Gastroesophageal sphincter (tissue), 4 donors: ENCODE data around the gene GLI3. TPM values are rescaled to one million over a fixed set of nuclear protein-coding genes. Genes with fewer than 3 reads are reported as not detected.
A peak's percentile ranks its signal among the peaks of the same experiment; 100 is the strongest.

Source experiments
- ATAC-seq: fragments of 150-250 bp; one replicate; pipeline ENCODE4 v1.9.1; 2016; ENCODE audit warnings: mild to moderate bottlenecking, moderate library complexity
- H3K27ac ChIP-seq, 4 donors: fragments of 200-600 bp; sonication (generic) in 3 of 4; 1 replicate in 3 of 4; 2 replicates in 1 of 4; pipeline ENCODE4 v1.5.1; 2016 to 2019
- H3K27me3 ChIP-seq: fragments of 200-600 bp; sonication (generic); one replicate; pipeline ENCODE4 v1.5.1; 2019
- H3K36me3 ChIP-seq, 2 donors: fragments of 200-600 bp; sonication (generic); one replicate each; pipeline ENCODE4 v1.5.1; 2019; ENCODE audit warnings: control low read depth in 1 of 2
- H3K4me1 ChIP-seq, 3 donors: fragments of 200-600 bp; sonication (generic); 1 replicate in 2 of 3; 2 replicates in 1 of 3; pipeline ENCODE4 v1.5.1; 2016 to 2019; ENCODE audit warnings: control low read depth in 2 of 3
- H3K4me3 ChIP-seq, 2 donors: fragments of 200-600 bp; sonication (generic); one replicate each; pipeline ENCODE4 v1.5.1; 2019; ENCODE audit warnings: mild to moderate bottlenecking in 1 of 2, moderate library complexity in 1 of 2
- H3K9me3 ChIP-seq, 3 donors: fragments of 200-600 bp; sonication (generic); one replicate each; pipeline ENCODE4 v1.5.1; 2017 to 2019; ENCODE audit warnings: control low read depth in 2 of 3
- EP300 ChIP-seq: sonication (generic); formaldehyde crosslinking; IDR thresholded peaks from one replicate; pipeline ENCODE4 v1.6.1; 2017; ENCODE audit warnings: antibody characterized with exemption, mild to moderate bottlenecking
- POLR2A ChIP-seq, 2 donors: fragments of 450-650 bp; IDR thresholded peaks; one replicate each; pipeline ENCODE4 v1.6.1; 2017; ENCODE audit warnings: antibody characterized with exemption in 2 of 2, mild to moderate bottlenecking in 2 of 2, moderate library complexity in 1 of 2
- POLR2AphosphoS5 ChIP-seq: sonication (generic); formaldehyde crosslinking; IDR thresholded peaks from one replicate; pipeline ENCODE4 v1.6.1; 2017; ENCODE audit warnings: antibody characterized with exemption
- WGBS, 2 donors: methylation state at CpG; one replicate each; pipeline ENCODE4 v1.1.5; 2018; ENCODE audit warnings: low coverage in 1 of 2; 5-methylcytosine and 5-hydroxymethylcytosine counted together
- total RNA-seq, 4 donors: library from RNA; depleted of rRNA; stranded (reverse); fragments of >200 nt; gene quantifications; one replicate each; pipeline ENCODE4 v1.1.0, GENCODE V29; 2016
- TF ChIP-seq, protein P1 (sequence below), 4 experiments: fragments of 200-600 bp in 2 of 4; fragments of 450-650 bp in 2 of 4; sonication (generic) in 1 of 4; IDR thresholded peaks; one replicate each; pipeline ENCODE4 v1.5.1; 2017 to 2019; ENCODE audit warnings: antibody characterized with exemption in 4 of 4, mild to moderate bottlenecking in 2 of 4, moderate library complexity in 2 of 4

The GLI3 gene
- total RNA-seq, 4 donors from 2014 or later = 7.3 to 18.2 (median 12.6) TPM

DNA sequence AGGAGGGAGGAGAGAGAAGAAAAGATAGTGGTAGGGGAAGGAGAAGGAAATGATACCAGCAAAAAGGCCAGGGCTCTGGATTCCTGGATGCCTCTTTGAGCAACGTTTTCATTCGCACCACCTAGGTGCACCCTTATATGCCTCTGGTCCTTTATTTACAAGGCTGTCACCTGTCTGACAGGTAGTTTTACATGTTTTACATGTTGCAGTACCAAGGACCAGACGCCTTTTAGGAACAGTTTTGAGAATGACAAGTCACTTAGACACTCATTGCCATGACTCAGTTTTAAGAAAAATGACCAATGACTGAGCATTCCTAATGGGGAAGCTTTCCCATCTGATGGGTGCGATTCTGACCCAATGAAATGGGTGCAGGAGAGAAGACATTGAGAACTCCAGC is 119.8 kb downstream of the GLI3 start:
- ATAC-seq = no peak
- Histone ChIP-seq H3K27me3 (no peaks in the 10 kb centered on the region), H3K4me1 (peaks cover 0 to under 1% (median 0%) of the 10 kb centered on the region in 3 donors), H3K9me3 (no peaks in the 10 kb centered on the region), H3K27ac (no peak overlapping the region), H3K4me3 (no peak overlapping the region), H3K36me3 (no peaks in the 10 kb centered on the region)
- WGBS, 2 donors = 66 to 86% methylated on average over 2 to 4 of the region's 4 CpGs
- TF ChIP-seq EP300 (no peak), POLR2AphosphoS5 (no peak), POLR2A (IDR thresholded peaks at IDR 0.05) (no peak)
- TF ChIP-seq, protein P1, sequence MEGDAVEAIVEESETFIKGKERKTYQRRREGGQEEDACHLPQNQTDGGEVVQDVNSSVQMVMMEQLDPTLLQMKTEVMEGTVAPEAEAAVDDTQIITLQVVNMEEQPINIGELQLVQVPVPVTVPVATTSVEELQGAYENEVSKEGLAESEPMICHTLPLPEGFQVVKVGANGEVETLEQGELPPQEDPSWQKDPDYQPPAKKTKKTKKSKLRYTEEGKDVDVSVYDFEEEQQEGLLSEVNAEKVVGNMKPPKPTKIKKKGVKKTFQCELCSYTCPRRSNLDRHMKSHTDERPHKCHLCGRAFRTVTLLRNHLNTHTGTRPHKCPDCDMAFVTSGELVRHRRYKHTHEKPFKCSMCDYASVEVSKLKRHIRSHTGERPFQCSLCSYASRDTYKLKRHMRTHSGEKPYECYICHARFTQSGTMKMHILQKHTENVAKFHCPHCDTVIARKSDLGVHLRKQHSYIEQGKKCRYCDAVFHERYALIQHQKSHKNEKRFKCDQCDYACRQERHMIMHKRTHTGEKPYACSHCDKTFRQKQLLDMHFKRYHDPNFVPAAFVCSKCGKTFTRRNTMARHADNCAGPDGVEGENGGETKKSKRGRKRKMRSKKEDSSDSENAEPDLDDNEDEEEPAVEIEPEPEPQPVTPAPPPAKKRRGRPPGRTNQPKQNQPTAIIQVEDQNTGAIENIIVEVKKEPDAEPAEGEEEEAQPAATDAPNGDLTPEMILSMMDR (IDR thresholded peaks at IDR 0.05) = no peak

DNA sequence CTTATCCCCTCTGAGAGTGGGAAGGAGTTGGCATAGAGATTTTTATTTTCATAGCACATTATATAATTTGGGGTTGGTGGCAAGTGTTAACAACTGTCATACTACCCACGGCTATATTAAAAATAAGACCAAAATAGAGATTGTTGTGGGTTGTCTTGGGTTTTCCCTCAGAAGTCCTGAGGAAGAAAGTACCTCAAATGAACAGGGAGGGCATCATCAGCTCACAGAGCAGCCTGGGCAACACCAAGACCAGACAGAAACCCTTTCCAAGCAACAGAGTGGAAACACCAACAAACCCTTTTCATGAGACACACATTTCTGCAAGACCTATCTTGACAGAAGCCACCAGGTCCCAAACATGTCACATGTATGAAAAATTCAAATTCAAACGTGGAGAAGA is 121.2 kb downstream of the GLI3 start:
- no peak for ATAC-seq
- Histone ChIP-seq H3K36me3 (no peaks in the 10 kb centered on the region), H3K27me3 (no peaks in the 10 kb centered on the region), H3K9me3 (no peaks in the 10 kb centered on the region), H3K4me1 (peaks cover 0 to 14% (median 5%) of the 10 kb centered on the region in 3 donors), H3K27ac (no peak overlapping the region), H3K4me3 (no peak overlapping the region)
- WGBS, 2 donors = 30 to 47% methylated on average over 1 to 2 of the region's 2 CpGs
- no peak for TF ChIP-seq EP300
- no peak for TF ChIP-seq POLR2A (IDR thresholded peaks at IDR 0.05)
- TF ChIP-seq POLR2AphosphoS5 = no peak
- TF ChIP-seq, protein P1 (IDR thresholded peaks at IDR 0.05) = no peak

DNA sequence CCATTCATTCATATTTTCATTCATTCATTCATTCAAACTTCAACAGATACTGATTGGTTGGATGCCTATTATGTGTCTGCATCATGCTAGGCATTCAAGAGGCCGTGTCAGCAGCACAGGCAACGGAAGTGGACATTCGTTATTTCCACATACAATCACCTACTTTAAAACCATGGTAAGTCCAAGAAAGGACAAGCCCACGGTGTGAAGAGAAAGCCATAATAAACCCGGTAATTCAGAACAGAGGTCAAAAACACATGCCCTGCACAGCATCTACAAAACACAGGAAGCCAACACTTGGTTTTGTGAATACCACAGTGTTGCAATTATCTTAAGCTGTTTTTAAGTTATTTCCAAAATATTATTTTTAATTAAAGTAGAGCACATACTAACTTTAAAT is 126.7 kb downstream of the GLI3 start:
- H3K27ac ChIP-seq = no peak overlapping the region
- H3K9me3 ChIP-seq = no peaks in the 10 kb centered on the region
- no peak overlapping the region for H3K4me3 ChIP-seq
- H3K36me3 ChIP-seq = no peaks in the 10 kb centered on the region
- H3K4me1 ChIP-seq = peaks cover 0 to 69% (median 27%) of the 10 kb centered on the region in 3 donors
- no peaks in the 10 kb centered on the region for H3K27me3 ChIP-seq
- WGBS, 2 donors = 78 to 82% methylated on average over 5 of the region's 5 CpGs
- ATAC-seq = no peak
- TF ChIP-seq EP300 = no peak
- TF ChIP-seq, protein P1 (IDR thresholded peaks at IDR 0.05) = no peak
- TF ChIP-seq POLR2A (IDR thresholded peaks at IDR 0.05) = no peak
- no peak for TF ChIP-seq POLR2AphosphoS5

DNA sequence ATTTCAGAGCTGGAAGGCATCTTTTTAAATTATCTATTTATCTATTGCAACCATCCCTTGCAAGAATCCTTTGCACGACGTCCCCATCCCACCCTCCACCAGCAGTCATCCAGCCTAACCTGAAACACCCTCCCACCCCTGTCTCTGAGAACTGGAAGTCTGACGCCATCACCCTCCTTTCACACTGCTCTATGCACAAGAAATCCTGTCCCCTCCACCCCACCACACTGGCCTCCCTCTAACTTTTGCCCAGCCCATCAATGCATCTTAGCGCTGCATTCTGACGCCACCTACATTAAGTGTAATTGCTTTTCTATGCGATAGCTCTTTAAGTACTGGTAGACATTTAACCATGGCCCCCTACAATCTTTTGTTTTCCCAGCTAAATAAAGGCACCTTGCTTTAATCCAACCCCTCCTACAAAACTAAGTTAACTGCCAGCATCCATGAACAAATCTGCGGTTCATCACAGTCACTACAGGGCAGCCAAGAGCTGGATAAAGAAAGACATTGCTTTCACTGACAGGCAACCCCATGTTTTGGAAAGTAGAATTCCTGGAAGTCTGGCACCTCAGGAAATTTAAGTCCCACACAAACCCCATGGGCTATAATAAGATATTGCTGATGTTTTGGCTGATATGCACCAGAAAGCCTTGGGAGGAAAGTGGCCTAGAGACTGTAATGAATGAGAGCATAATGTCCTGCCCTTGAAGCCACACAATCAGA is 128.0 kb downstream of the GLI3 start:
- Histone ChIP-seq H3K9me3 (no peaks in the 10 kb centered on the region), H3K27ac (peak overlapping the region in 3 of 4 donors; percentile 46 to 56 (median 52)), H3K36me3 (no peaks in the 10 kb centered on the region), H3K4me3 (no peak overlapping the region), H3K27me3 (no peaks in the 10 kb centered on the region), H3K4me1 (peaks cover 0 to 79% (median 27%) of the 10 kb centered on the region in 3 donors)
- no peak for ATAC-seq
- 50 to 77% methylated on average over 6 to 7 of the region's 7 CpGs for WGBS, 2 donors
- no peak for TF ChIP-seq EP300
- TF ChIP-seq POLR2A (IDR thresholded peaks at IDR 0.05) = no peak
- TF ChIP-seq POLR2AphosphoS5 = no peak
- TF ChIP-seq, protein P1 (IDR thresholded peaks at IDR 0.05) = no peak
